ENCODE results near the gene TBX15. TPM values are rescaled to one million over a fixed set of nuclear protein-coding genes. Genes with fewer than 3 reads are reported as not detected.

The TBX15 gene
- total and polyA plus RNA-seq, 8 donors, result 0.05 to 0.14 (median 0.09) TPM; not detected in 3

- no peak for DNase-seq
- H3K9me3 ChIP-seq, result no peaks in the 10 kb centered on the region
- no peaks in the 10 kb centered on the region for H3K27me3 ChIP-seq
- ATAC-seq, result no peak
- H3K36me3 ChIP-seq, result no peaks in the 10 kb centered on the region
- no peak for TF ChIP-seq CTCF (IDR thresholded peaks at IDR 0.05)
- H3K27ac ChIP-seq, result no peak overlapping the region
- no peak for FAIRE-seq
- WGBS, 2 donors, result 24 to 33% methylated on average over 3 of the region's 3 CpGs
- no peak overlapping the region for H3K4me3 ChIP-seq
- no peaks in the 10 kb centered on the region for H3K4me1 ChIP-seq
- intact Hi-C loops (cut with DNase I), result no loop called here
Measured at GRCh38 chr1:118899340-118899739, 88.8 kb downstream of the TBX15 start.

- Histone ChIP-seq H3K9me3 (no peaks in the 10 kb centered on the region), H3K36me3 (no peaks in the 10 kb centered on the region), H3K27me3 (no peaks in the 10 kb centered on the region), H3K4me1 (no peaks in the 10 kb centered on the region), H3K4me3 (no peak overlapping the region), H3K27ac (no peak overlapping the region)
- WGBS, 2 donors, result 72 to 79% methylated on average over 3 of the region's 3 CpGs
- FAIRE-seq (no peak), ATAC-seq (no peak), DNase-seq (no peak)
- no peak for TF ChIP-seq CTCF (IDR thresholded peaks at IDR 0.05)
- intact Hi-C loops (cut with DNase I), result no loop called here
Measured at GRCh38 chr1:118898712-118899111, 89.4 kb downstream of the TBX15 start.

GRCh38 chr1:118896416-118896815 lies 91.7 kb downstream of the TBX15 start:
- H3K4me1 ChIP-seq, result no peaks in the 10 kb centered on the region
- H3K4me3 ChIP-seq, result no peak overlapping the region
- intact Hi-C loops (cut with DNase I), result no loop called here
- no peak for FAIRE-seq
- H3K27ac ChIP-seq, result no peak overlapping the region
- ATAC-seq, result no peak
- H3K27me3 ChIP-seq, result no peaks in the 10 kb centered on the region
- TF ChIP-seq CTCF (IDR thresholded peaks at IDR 0.05), result no peak
- no peaks in the 10 kb centered on the region for H3K36me3 ChIP-seq
- H3K9me3 ChIP-seq, result no peaks in the 10 kb centered on the region
- DNase-seq, result no peak

- no peak for DNase-seq
Measured at GRCh38 chr1:118894836-118895235, 93.3 kb downstream of the TBX15 start.

More at GRCh38 chr1:118894836-118895235, 93.3 kb downstream of the TBX15 start:
- H3K4me3 ChIP-seq, result no peak overlapping the region
- H3K27me3 ChIP-seq, result no peaks in the 10 kb centered on the region
- H3K27ac ChIP-seq, result no peak overlapping the region
- WGBS, 2 donors, result 48 to 57% methylated on average over 3 of the region's 3 CpGs
- intact Hi-C loops (cut with DNase I), result no loop called here
- H3K36me3 ChIP-seq, result no peaks in the 10 kb centered on the region
- no peaks in the 10 kb centered on the region for H3K9me3 ChIP-seq
- FAIRE-seq, result no peak
- no peaks in the 10 kb centered on the region for H3K4me1 ChIP-seq
- ATAC-seq, result no peak
- TF ChIP-seq CTCF (IDR thresholded peaks at IDR 0.05), result no peak

All from pancreas (tissue), 10 donors.